Glutamatergic neuron (in vitro differentiated cells): Measurements from ENCODE around the gene RARA. TPM values are rescaled to one million over a fixed set of nuclear protein-coding genes. Genes with fewer than 3 reads are reported as not detected.
"Not testable (repeated sequence)": the region's sequence is repeated elsewhere in the genome, so short reads cannot be mapped to it uniquely, and the experiment has no call there.

Source experiments
- DNase-seq: peaks from one replicate; pipeline ENCODE4 v3.0.0; 2022
- H3K27ac Mint-ChIP-seq: one replicate; pipeline ENCODE4 v1.8.0; 2020; ENCODE audit warnings: mild to moderate bottlenecking, mixed read lengths, inconsistent platforms; ENCODE audit not compliant: unreplicated experiment
- H3K27me3 Mint-ChIP-seq: one replicate; pipeline ENCODE4 v1.8.0; 2020; ENCODE audit warnings: mild to moderate bottlenecking, moderate library complexity, mixed read lengths, inconsistent platforms; ENCODE audit not compliant: unreplicated experiment
- H3K36me3 Mint-ChIP-seq: one replicate; pipeline ENCODE4 v1.8.0; 2020; ENCODE audit warnings: mild to moderate bottlenecking, mixed read lengths, inconsistent platforms; ENCODE audit not compliant: unreplicated experiment
- H3K4me1 Mint-ChIP-seq: one replicate; pipeline ENCODE4 v1.8.0; 2020; ENCODE audit warnings: mild to moderate bottlenecking, low read depth, mixed read lengths, inconsistent platforms; ENCODE audit not compliant: unreplicated experiment
- H3K4me3 Mint-ChIP-seq: one replicate; pipeline ENCODE4 v1.8.0; 2020; ENCODE audit warnings: mild to moderate bottlenecking, mixed read lengths, inconsistent platforms; ENCODE audit not compliant: unreplicated experiment
- H3K9me3 Mint-ChIP-seq: one replicate; pipeline ENCODE4 v1.8.0; 2020; ENCODE audit warnings: mild to moderate bottlenecking, moderate library complexity, mixed read lengths, inconsistent platforms; ENCODE audit not compliant: unreplicated experiment
- CTCF ChIP-seq: fragments of 200-600 bp; sonication (generic); IDR thresholded peaks from one replicate; pipeline ENCODE4 v1.5.0; 2021; ENCODE audit not compliant: partially characterized antibody, unreplicated experiment
- total RNA-seq: library from RNA; stranded (reverse); fragmentation: NEBNext Ultra II Directional; extraction: Animal tissue kit (Norgen Biotek cat#: 25700); gene quantifications from one replicate; pipeline ENCODE4 v1.2.1, GENCODE V29; 2021; ENCODE audit not compliant: unreplicated experiment

Gene RARA
- total RNA-seq, 1 donor from 2014 or later = 26.2 TPM

DNA sequence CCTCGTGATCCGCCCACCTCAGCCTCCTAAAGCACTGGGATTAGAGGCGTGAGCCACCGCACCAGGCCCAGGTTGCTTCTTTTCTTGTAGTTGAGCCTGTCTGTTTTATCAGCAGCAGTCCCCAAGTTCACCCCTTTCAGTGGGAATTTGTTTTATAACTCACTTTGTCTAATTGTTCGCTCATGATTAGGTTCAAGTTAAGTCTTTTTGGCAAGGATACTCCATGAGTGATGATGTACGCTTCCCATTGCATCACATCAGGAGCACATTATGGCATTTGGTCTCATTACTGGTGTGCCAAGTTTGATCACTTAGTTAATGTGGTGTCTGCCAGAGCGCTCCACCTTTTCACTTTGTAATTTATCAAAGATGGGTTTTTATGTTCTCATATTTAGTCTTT lies 70.0 kb downstream of the RARA start:
- no peaks in the 10 kb centered on the region for H3K9me3 Mint-ChIP-seq
- no peak overlapping the region for H3K4me3 Mint-ChIP-seq
- H3K36me3 Mint-ChIP-seq = no peaks in the 10 kb centered on the region
- no peaks in the 10 kb centered on the region for H3K4me1 Mint-ChIP-seq
- peaks cover 2% of the 10 kb centered on the region for H3K27me3 Mint-ChIP-seq
- no peak overlapping the region for H3K27ac Mint-ChIP-seq
- DNase-seq = no peak
- no peak for TF ChIP-seq CTCF

GRCh38 chr17:40382251-40382650 lies 73.3 kb downstream of the RARA start:
- no peaks in the 10 kb centered on the region for H3K27me3 Mint-ChIP-seq
- H3K36me3 Mint-ChIP-seq = no peaks in the 10 kb centered on the region
- DNase-seq = no peak

DNA sequence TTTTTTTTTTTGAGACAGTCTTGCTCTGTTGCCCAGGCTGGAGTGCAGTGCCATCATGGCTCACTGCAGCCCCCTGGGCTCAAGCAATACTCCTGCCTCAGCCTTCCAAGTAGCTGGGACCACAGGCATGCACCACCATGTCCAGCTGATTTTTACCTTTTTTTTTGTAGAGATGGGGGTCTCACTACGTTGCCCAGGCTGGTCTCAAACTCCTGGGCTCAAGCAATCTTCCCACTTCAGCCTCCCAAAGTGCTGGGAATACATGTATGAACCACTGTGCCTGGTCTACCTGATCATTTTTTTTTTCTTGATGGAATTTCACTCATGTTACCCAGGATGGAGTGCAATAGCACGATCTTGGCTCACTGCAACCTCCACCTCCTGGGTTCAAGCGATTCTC lies 77.6 kb downstream of the RARA start:
- H3K4me3 Mint-ChIP-seq, H3K27me3 Mint-ChIP-seq, H3K9me3 Mint-ChIP-seq, H3K4me1 Mint-ChIP-seq, H3K27ac Mint-ChIP-seq, H3K36me3 Mint-ChIP-seq, DNase-seq: not testable (repeated sequence)

More at GRCh38 chr17:40382251-40382650, 73.3 kb downstream of the RARA start:
- Mint-ChIP-seq H3K4me1 (no peaks in the 10 kb centered on the region), H3K9me3 (no peaks in the 10 kb centered on the region), H3K4me3 (no peak overlapping the region), H3K27ac (no peak overlapping the region)
- TF ChIP-seq CTCF = no peak

GRCh38 chr17:40399185-40399584 lies 90.2 kb downstream of the RARA start:
- H3K9me3 Mint-ChIP-seq = no peaks in the 10 kb centered on the region
- no peaks in the 10 kb centered on the region for H3K36me3 Mint-ChIP-seq
- H3K27me3 Mint-ChIP-seq = peaks cover 2% of the 10 kb centered on the region
- H3K4me3 Mint-ChIP-seq = no peak overlapping the region
- H3K27ac Mint-ChIP-seq = no peak overlapping the region
- TF ChIP-seq CTCF = peak; percentile 73
- no peak for DNase-seq
- no peaks in the 10 kb centered on the region for H3K4me1 Mint-ChIP-seq

- no peaks in the 10 kb centered on the region for H3K9me3 Mint-ChIP-seq
Observed at GRCh38 chr17:40402668-40403067, 93.7 kb downstream of the RARA start.

More at GRCh38 chr17:40402668-40403067, 93.7 kb downstream of the RARA start:
- no peak overlapping the region for H3K27ac Mint-ChIP-seq
- no peaks in the 10 kb centered on the region for H3K36me3 Mint-ChIP-seq
- H3K4me1 Mint-ChIP-seq = no peaks in the 10 kb centered on the region
- no peak for DNase-seq
- H3K27me3 Mint-ChIP-seq = peaks cover 2% of the 10 kb centered on the region
- H3K4me3 Mint-ChIP-seq = no peak overlapping the region
- TF ChIP-seq CTCF = no peak
